H9 (cell line): ENCODE results near the gene PARP12. TPM values are rescaled to one million over a fixed set of nuclear protein-coding genes. Genes with fewer than 3 reads are reported as not detected.

Source experiments
- DNase-seq: peaks from one replicate; pipeline ENCODE4 v3.0.0-alpha.2; 2017
- H2AFZ ChIP-seq: one replicate; pipeline ENCODE4 v1.6.1; 2013; ENCODE audit warnings: mild to moderate bottlenecking, low read length, control low read depth, moderate library complexity
- H2AK5ac ChIP-seq: 2 replicates; pipeline ENCODE4 v1.6.1; 2013; ENCODE audit warnings: low read length, control low read depth, mixed read lengths; ENCODE audit not compliant: insufficient read length
- H2BK120ac ChIP-seq: one replicate; pipeline ENCODE4 v1.6.1; 2013; ENCODE audit warnings: low read depth, mild to moderate bottlenecking, low read length, control low read depth, inconsistent platforms; ENCODE audit not compliant: poor library complexity, severe bottlenecking
- H2BK12ac ChIP-seq: 2 replicates; pipeline ENCODE4 v1.6.1; 2013; ENCODE audit warnings: low read length, control low read depth, mixed read lengths, low read depth; ENCODE audit not compliant: insufficient read length
- H2BK15ac ChIP-seq: 2 replicates; pipeline ENCODE4 v1.6.1; 2013; ENCODE audit warnings: low read depth, low read length, control low read depth
- H2BK20ac ChIP-seq: one replicate; pipeline ENCODE4 v1.6.1; 2013; ENCODE audit warnings: low read depth, mild to moderate bottlenecking, low read length, control low read depth, inconsistent platforms; ENCODE audit not compliant: poor library complexity, severe bottlenecking
- H2BK5ac ChIP-seq: 2 replicates; pipeline ENCODE4 v1.6.1; 2013; ENCODE audit warnings: low read length, control low read depth, mixed read lengths; ENCODE audit not compliant: insufficient read length
- H3K14ac ChIP-seq: 2 replicates; pipeline ENCODE4 v1.6.1; 2013; ENCODE audit warnings: low read length, control low read depth; ENCODE audit not compliant: insufficient read depth
- H3K18ac ChIP-seq: 2 replicates; pipeline ENCODE4 v1.6.1; 2013; ENCODE audit warnings: low read depth, mild to moderate bottlenecking, mixed read lengths, low read length, control low read depth; ENCODE audit not compliant: insufficient read length
- H3K23ac ChIP-seq: 2 replicates; pipeline ENCODE4 v1.6.1; 2013; ENCODE audit warnings: low read length, control low read depth, mixed read lengths, low read depth; ENCODE audit not compliant: insufficient read length
- H3K23me2 ChIP-seq: 2 replicates; pipeline ENCODE4 v1.6.1; 2013; ENCODE audit warnings: low read depth, mild to moderate bottlenecking, mixed read lengths, low read length, control low read depth; ENCODE audit not compliant: insufficient read length, poor library complexity, severe bottlenecking
- H3K27ac ChIP-seq: 2 replicates; pipeline ENCODE4 v1.5.1; 2013; ENCODE audit warnings: low read length, control low read depth, mixed read lengths, low read depth; ENCODE audit not compliant: insufficient read length
- H3K27me3 ChIP-seq: 2 replicates; pipeline ENCODE4 v1.6.1; 2013; ENCODE audit warnings: low read length, control low read depth, inconsistent platforms; ENCODE audit not compliant: insufficient read depth
- H3K4ac ChIP-seq: 2 replicates; pipeline ENCODE4 v1.6.1; 2013; ENCODE audit warnings: low read depth, mild to moderate bottlenecking, control low read depth, inconsistent platforms, low read length, moderate library complexity
- H3K4me1 ChIP-seq: 2 replicates; pipeline ENCODE4 v1.6.1; 2013; ENCODE audit warnings: low read length, control low read depth, inconsistent platforms; ENCODE audit not compliant: insufficient read depth
- H3K4me2 ChIP-seq: 2 replicates; pipeline ENCODE4 v1.6.1; 2013; ENCODE audit warnings: low read length, control low read depth, mixed read lengths; ENCODE audit not compliant: insufficient read length, insufficient read depth
- H3K56ac ChIP-seq: 2 replicates; pipeline ENCODE4 v1.6.1; 2013; ENCODE audit warnings: low read depth, mild to moderate bottlenecking, mixed read lengths, low read length, control low read depth; ENCODE audit not compliant: insufficient read length
- H3K79me1 ChIP-seq: 2 replicates; pipeline ENCODE4 v1.6.1; 2013; ENCODE audit warnings: low read depth, mild to moderate bottlenecking, moderate library complexity, low read length, control low read depth, inconsistent platforms; ENCODE audit not compliant: insufficient read depth, poor library complexity, severe bottlenecking
- H3K79me2 ChIP-seq: 2 replicates; pipeline ENCODE4 v1.6.1; 2013; ENCODE audit warnings: low read length, control low read depth, inconsistent platforms; ENCODE audit not compliant: insufficient read depth
- H3K9ac ChIP-seq: 2 replicates; pipeline ENCODE4 v1.6.1; 2013; ENCODE audit warnings: low read length, control low read depth, mixed read lengths; ENCODE audit not compliant: insufficient read length; ENCODE audit errors: extremely low read depth
- H3K9me3 ChIP-seq: one replicate; pipeline ENCODE4 v1.6.1; 2013; ENCODE audit warnings: low read depth, low read length, inconsistent platforms; ENCODE audit not compliant: control insufficient read depth
- H3T11ph ChIP-seq: one replicate; pipeline ENCODE4 v1.6.1; 2013; ENCODE audit warnings: mild to moderate bottlenecking, low read length, control low read depth, inconsistent platforms
- H4K20me1 ChIP-seq: one replicate; pipeline ENCODE4 v1.6.1; 2013; ENCODE audit not compliant: control insufficient read depth, insufficient read length, insufficient read depth
- H4K5ac ChIP-seq: 2 replicates; pipeline ENCODE4 v1.6.1; 2013; ENCODE audit warnings: low read depth, mild to moderate bottlenecking, mixed read lengths, low read length, control low read depth; ENCODE audit not compliant: insufficient read length
- H4K8ac ChIP-seq: replicated peaks from 2 replicates; pipeline ENCODE4 v1.6.1; 2013; ENCODE audit warnings: low read length, control low read depth, mixed read lengths, low read depth; ENCODE audit not compliant: insufficient read length
- H4K91ac ChIP-seq: 2 replicates; pipeline ENCODE4 v1.6.1; 2013; ENCODE audit warnings: low read depth, mild to moderate bottlenecking, moderate library complexity, mixed read lengths, low read length, control low read depth; ENCODE audit not compliant: insufficient read length
- H3K27ac Mint-ChIP-seq, 3 experiments: 2 replicates in 2 of 3; 3 replicates in 1 of 3; pipeline ENCODE4 v1.8.0; 2020 to 2021; ENCODE audit warnings: mixed read lengths in 3 of 3, mild to moderate bottlenecking in 1 of 3, moderate library complexity in 1 of 3
- H3K27me3 Mint-ChIP-seq: 2 replicates; pipeline ENCODE4 v1.8.0; 2021; ENCODE audit warnings: low read depth, mild to moderate bottlenecking, moderate library complexity, mixed read lengths
- H3K36me3 Mint-ChIP-seq, 3 experiments: 2 replicates in 2 of 3; 3 replicates in 1 of 3; pipeline ENCODE4 v1.8.0; 2020 to 2021; ENCODE audit warnings: low read depth in 3 of 3, mixed read lengths in 3 of 3; ENCODE audit not compliant: insufficient read depth in 1 of 3
- H3K4me1 Mint-ChIP-seq, 2 experiments: 2 replicates each; pipeline ENCODE4 v1.8.0; 2020; ENCODE audit warnings: mixed read lengths in 2 of 2
- H3K4me3 Mint-ChIP-seq, 2 experiments: 2 replicates in 1 of 2; 3 replicates in 1 of 2; pipeline ENCODE4 v1.8.0; 2020 to 2021; ENCODE audit warnings: mild to moderate bottlenecking in 2 of 2, mixed read lengths in 2 of 2, moderate library complexity in 1 of 2
- H3K9me3 Mint-ChIP-seq, 2 experiments: 2 replicates in 1 of 2; 3 replicates in 1 of 2; pipeline ENCODE4 v1.8.0; 2020; ENCODE audit warnings: mild to moderate bottlenecking in 2 of 2, mixed read lengths in 2 of 2, moderate library complexity in 1 of 2
- CTCF ChIP-seq: fragments of 200-600 bp; sonication (generic); conservative IDR thresholded peaks from 3 replicates; pipeline ENCODE4 v1.8.0; 2021; ENCODE audit warnings: antibody characterized with exemption, mild to moderate bottlenecking
- WGBS: extraction: QIAGEN DNeasy Blood & Tissue Kit; methylation state at CpG from one replicate; pipeline ENCODE4 v1.1.7; 2013; ENCODE audit warnings: missing lambda C conversion rate, low lambda C conversion rate, mixed read lengths; ENCODE audit not compliant: insufficient read length; ENCODE audit errors: extremely low coverage; 5-methylcytosine and 5-hydroxymethylcytosine counted together
- total RNA-seq: library from RNA; stranded (reverse); gene quantifications from 2 replicates; pipeline ENCODE4 v1.2.1, GENCODE V29; 2021

Gene PARP12
- total RNA-seq, 1 experiment from 2014 or later, result 11.8 TPM

GRCh38 chr7:140067052-140067451, 4.3 kb upstream of the PARP12 start:
- Histone ChIP-seq H3K18ac (no peak overlapping the region), H3K9ac (no peak overlapping the region), H4K20me1 (no peaks in the 10 kb centered on the region), H2AK5ac (no peak overlapping the region), H3K79me2 (no peaks in the 10 kb centered on the region), H3K27ac (no peak overlapping the region), H4K91ac (no peak overlapping the region), H4K5ac (no peak overlapping the region), H3K27me3 (no peaks in the 10 kb centered on the region; the same call in 1 of the 2 replicates), H3K23ac (no peak overlapping the region), H3K14ac (no peak overlapping the region), H3T11ph (no peak overlapping the region), H3K79me1 (no peaks in the 10 kb centered on the region), H3K4me1 (no peaks in the 10 kb centered on the region), H2BK15ac (no peak overlapping the region), H3K9me3 (no peaks in the 10 kb centered on the region), H3K4me2 (no peak overlapping the region), H2BK5ac (no peak overlapping the region), H3K4ac (no peak overlapping the region), H2BK120ac (no peak overlapping the region), H3K23me2 (peaks cover 3% of the 10 kb centered on the region), H2AFZ (no peak overlapping the region), H4K8ac (no peak overlapping the region), H3K56ac (no peak overlapping the region), H2BK12ac (no peak overlapping the region), H2BK20ac (no peak overlapping the region)
- Mint-ChIP-seq H3K4me1 (peaks cover 0 to 5% of the 10 kb centered on the region in 2 experiments; a peak in 1 of 4 replicates), H3K27me3 (peaks cover 22% of the 10 kb centered on the region), H3K27ac (no peak overlapping the region), H3K4me3 (no peak overlapping the region), H3K9me3 (peaks cover 16 to 17% of the 10 kb centered on the region in 2 experiments), H3K36me3 (peaks cover 2 to 21% (median 7%) of the 10 kb centered on the region in 3 experiments; a peak in 5 of 7 replicates)
- WGBS, result no CpG with 5 or more reads among the region's 2 CpGs
- no peak for TF ChIP-seq CTCF
- DNase-seq, result no peak
